ENCODE data around the gene PACS1. TPM values are rescaled to one million over a fixed set of nuclear protein-coding genes. Genes with fewer than 3 reads are reported as not detected.

The PACS1 gene
- polyA plus RNA-seq, 1 donor (not counting 4 experiments of a cell fraction or from before 2014, with no cell fraction given), result 14.9 TPM

DNA sequence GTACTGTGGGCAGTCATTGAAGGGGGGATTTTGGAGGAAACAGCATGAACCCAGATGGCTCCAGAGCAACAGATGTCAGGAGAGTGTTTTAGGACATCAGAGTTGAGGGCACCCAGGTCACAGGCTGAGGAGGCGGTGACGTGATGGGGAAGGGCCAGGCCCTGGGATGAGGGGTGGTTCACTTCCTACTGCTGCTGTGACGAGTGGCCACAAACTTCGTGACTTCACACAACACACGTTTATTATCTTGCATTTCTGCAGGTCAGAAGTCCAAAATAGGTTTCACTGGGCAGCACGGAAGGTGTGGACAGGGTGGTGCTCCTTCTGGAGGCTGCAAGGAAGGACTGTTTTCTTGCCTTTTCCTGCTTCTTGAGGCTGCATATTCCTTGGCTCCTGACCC lies 120.7 kb downstream of the PACS1 start:
- Histone ChIP-seq H3K4me3 (ENCODE audit: control insufficient read depth in 2 of 3, extremely low read depth in 1 of 3, insufficient read depth in 2 of 3, low read depth in 1 of 3, low read length in 3 of 3) (no peak overlapping the region), H3K79me2 (ENCODE audit: control insufficient read depth, insufficient read depth, low read length) (peaks cover 9% of the 10 kb centered on the region), H4K20me1 (ENCODE audit: control insufficient read depth, extremely low read depth, insufficient read depth, low read length) (no peaks in the 10 kb centered on the region), H3K36me3 (ENCODE audit: control insufficient read depth in 2 of 2, extremely low read depth in 1 of 2, insufficient read depth in 2 of 2, low read length in 2 of 2) (peaks cover 0 to under 1% of the 10 kb centered on the region in 2 experiments), H3K9ac (ENCODE audit: control insufficient read depth, extremely low read depth, insufficient read depth, low read length) (no peak overlapping the region), H3K9me3 (ENCODE audit: control insufficient read depth, low read depth, low read length) (no peaks in the 10 kb centered on the region), H3K4me2 (ENCODE audit: control insufficient read depth, extremely low read depth, insufficient read depth, low read depth, low read length) (no peak overlapping the region), H3K4me1 (ENCODE audit: control insufficient read depth, extremely low read depth, insufficient read depth, low read length) (peaks cover 20% of the 10 kb centered on the region), H3K9me1 (ENCODE audit: control insufficient read depth, extremely low read depth, insufficient read depth, low read length) (peaks cover 2% of the 10 kb centered on the region), H2AFZ (ENCODE audit: control insufficient read depth, low read length) (no peak overlapping the region), H3K27me3 (ENCODE audit: control insufficient read depth, extremely low read depth, insufficient read depth, low read length) (no peaks in the 10 kb centered on the region), H3K27ac (ENCODE audit: control insufficient read depth, insufficient read depth, low read length) (no peak overlapping the region)
- dilution Hi-C loops (cut with MboI; ENCODE audit: extremely low pct_ligation_motif_present, low sequenced_read_pairs), result no loop called here
- FAIRE-seq (no peak), DNase-seq (ENCODE audit: low read depth, low spot score) (no peak)
- TF ChIP-seq CTCF (optimal IDR thresholded peaks at IDR 0.05 in 1 of 3, IDR thresholded peaks at IDR 0.05 in 1 of 3, conservative IDR thresholded peaks at IDR 0.05 in 1 of 3; ENCODE audit: extremely low read depth in 1 of 3, insufficient read depth in 2 of 3, low read length in 3 of 3), result no peak
- TF ChIP-seq EZH2 (IDR thresholded peaks at IDR 0.05; ENCODE audit: low read length), result no peak

GRCh38 chr11:66192181-66192863 lies 122.2 kb downstream of the PACS1 start:
- TF ChIP-seq CTCF (optimal IDR thresholded peaks at IDR 0.05 in 1 of 3, IDR thresholded peaks at IDR 0.05 in 1 of 3, conservative IDR thresholded peaks at IDR 0.05 in 1 of 3; ENCODE audit: extremely low read depth in 1 of 3, insufficient read depth in 2 of 3, low read length in 3 of 3) (no peak), EZH2 (IDR thresholded peaks at IDR 0.05; ENCODE audit: low read length) (no peak)
- FAIRE-seq (no peak), DNase-seq (ENCODE audit: low read depth, low spot score) (no peak)
- Histone ChIP-seq H3K36me3 (ENCODE audit: control insufficient read depth in 2 of 2, extremely low read depth in 1 of 2, insufficient read depth in 2 of 2, low read length in 2 of 2) (peaks cover 2 to 4% of the 10 kb centered on the region in 2 experiments), H3K27ac (ENCODE audit: control insufficient read depth, insufficient read depth, low read length) (no peak overlapping the region), H3K27me3 (ENCODE audit: control insufficient read depth, extremely low read depth, insufficient read depth, low read length) (no peaks in the 10 kb centered on the region), H3K9me3 (ENCODE audit: control insufficient read depth, low read depth, low read length) (no peaks in the 10 kb centered on the region), H3K79me2 (ENCODE audit: control insufficient read depth, insufficient read depth, low read length) (peaks cover 6% of the 10 kb centered on the region), H3K4me1 (ENCODE audit: control insufficient read depth, extremely low read depth, insufficient read depth, low read length) (peaks cover 20% of the 10 kb centered on the region), H2AFZ (ENCODE audit: control insufficient read depth, low read length) (peak overlapping the region; percentile 58), H3K9ac (ENCODE audit: control insufficient read depth, extremely low read depth, insufficient read depth, low read length) (no peak overlapping the region), H4K20me1 (ENCODE audit: control insufficient read depth, extremely low read depth, insufficient read depth, low read length) (no peaks in the 10 kb centered on the region), H3K4me3 (ENCODE audit: control insufficient read depth in 2 of 3, extremely low read depth in 1 of 3, insufficient read depth in 2 of 3, low read depth in 1 of 3, low read length in 3 of 3) (no peak overlapping the region), H3K4me2 (ENCODE audit: control insufficient read depth, extremely low read depth, insufficient read depth, low read depth, low read length) (peak overlapping the region; percentile 27), H3K9me1 (ENCODE audit: control insufficient read depth, extremely low read depth, insufficient read depth, low read length) (no peaks in the 10 kb centered on the region)
- dilution Hi-C loops (cut with MboI; ENCODE audit: extremely low pct_ligation_motif_present, low sequenced_read_pairs), result no loop called here
